HL-60 (cell line): Measurements from ENCODE around the gene PFKFB1.

Experiments used
- DNase-seq, 2 experiments: peaks; one replicate each; pipeline ENCODE4 v3.0.0-alpha.2; 2010 to 2020; ENCODE audit warnings: low read depth in 1 of 2, low spot score in 1 of 2
- H3K27ac ChIP-seq: fragments of 250-450 bp; sonication (Bioruptor Pico); replicated peaks from 2 replicates; pipeline ENCODE4 v1.5.1; 2020; ENCODE audit warnings: mild to moderate bottlenecking, moderate library complexity
- H3K27me3 ChIP-seq: fragments of 250-450 bp; sonication (Bioruptor Pico); 2 replicates; pipeline ENCODE4 v1.5.1; 2021; ENCODE audit warnings: mild to moderate bottlenecking, moderate library complexity; ENCODE audit not compliant: insufficient read depth, poor library complexity, severe bottlenecking
- H3K4me3 ChIP-seq: replicated peaks from 2 replicates; pipeline ENCODE4 v1.5.1; 2011; ENCODE audit warnings: mild to moderate bottlenecking, control low read depth, low read length; ENCODE audit not compliant: insufficient read depth
- CTCF ChIP-seq: IDR thresholded peaks from one replicate; pipeline ENCODE4 v1.5.1; 2011; ENCODE audit warnings: low read length, control low read depth, inconsistent platforms; ENCODE audit not compliant: insufficient read depth
- GABPA ChIP-seq: IDR thresholded peaks from 2 replicates; pipeline ENCODE4 v1.6.1; 2012; ENCODE audit warnings: low read depth
- POLR2AphosphoS5 ChIP-seq: IDR thresholded peaks from 2 replicates; pipeline ENCODE4 v1.6.1; 2012; ENCODE audit warnings: low read depth
- SPI1 ChIP-seq: IDR thresholded peaks from 2 replicates; pipeline ENCODE4 v1.6.1; 2012; ENCODE audit warnings: low read depth, mild to moderate bottlenecking, borderline replicate concordance
- TF ChIP-seq, protein P1 (sequence below): IDR thresholded peaks from 2 replicates; pipeline ENCODE4 v1.6.1; 2012; ENCODE audit warnings: low read depth; ENCODE audit not compliant: insufficient replicate concordance

PFKFB1 gene

GRCh38 chrX:54950730-54951375 lies 43.1 kb downstream of the PFKFB1 start:
- Histone ChIP-seq H3K4me3 (no peak overlapping the region), H3K27ac (no peak overlapping the region), H3K27me3 (peaks cover 2% of the 10 kb centered on the region)
- no peak for TF ChIP-seq POLR2AphosphoS5
- TF ChIP-seq, protein P1, sequence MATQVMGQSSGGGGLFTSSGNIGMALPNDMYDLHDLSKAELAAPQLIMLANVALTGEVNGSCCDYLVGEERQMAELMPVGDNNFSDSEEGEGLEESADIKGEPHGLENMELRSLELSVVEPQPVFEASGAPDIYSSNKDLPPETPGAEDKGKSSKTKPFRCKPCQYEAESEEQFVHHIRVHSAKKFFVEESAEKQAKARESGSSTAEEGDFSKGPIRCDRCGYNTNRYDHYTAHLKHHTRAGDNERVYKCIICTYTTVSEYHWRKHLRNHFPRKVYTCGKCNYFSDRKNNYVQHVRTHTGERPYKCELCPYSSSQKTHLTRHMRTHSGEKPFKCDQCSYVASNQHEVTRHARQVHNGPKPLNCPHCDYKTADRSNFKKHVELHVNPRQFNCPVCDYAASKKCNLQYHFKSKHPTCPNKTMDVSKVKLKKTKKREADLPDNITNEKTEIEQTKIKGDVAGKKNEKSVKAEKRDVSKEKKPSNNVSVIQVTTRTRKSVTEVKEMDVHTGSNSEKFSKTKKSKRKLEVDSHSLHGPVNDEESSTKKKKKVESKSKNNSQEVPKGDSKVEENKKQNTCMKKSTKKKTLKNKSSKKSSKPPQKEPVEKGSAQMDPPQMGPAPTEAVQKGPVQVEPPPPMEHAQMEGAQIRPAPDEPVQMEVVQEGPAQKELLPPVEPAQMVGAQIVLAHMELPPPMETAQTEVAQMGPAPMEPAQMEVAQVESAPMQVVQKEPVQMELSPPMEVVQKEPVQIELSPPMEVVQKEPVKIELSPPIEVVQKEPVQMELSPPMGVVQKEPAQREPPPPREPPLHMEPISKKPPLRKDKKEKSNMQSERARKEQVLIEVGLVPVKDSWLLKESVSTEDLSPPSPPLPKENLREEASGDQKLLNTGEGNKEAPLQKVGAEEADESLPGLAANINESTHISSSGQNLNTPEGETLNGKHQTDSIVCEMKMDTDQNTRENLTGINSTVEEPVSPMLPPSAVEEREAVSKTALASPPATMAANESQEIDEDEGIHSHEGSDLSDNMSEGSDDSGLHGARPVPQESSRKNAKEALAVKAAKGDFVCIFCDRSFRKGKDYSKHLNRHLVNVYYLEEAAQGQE, result no peak
- TF ChIP-seq SPI1, result no peak
- no peak for TF ChIP-seq GABPA
- TF ChIP-seq CTCF, result no peak
- DNase-seq, result no peak

DNA sequence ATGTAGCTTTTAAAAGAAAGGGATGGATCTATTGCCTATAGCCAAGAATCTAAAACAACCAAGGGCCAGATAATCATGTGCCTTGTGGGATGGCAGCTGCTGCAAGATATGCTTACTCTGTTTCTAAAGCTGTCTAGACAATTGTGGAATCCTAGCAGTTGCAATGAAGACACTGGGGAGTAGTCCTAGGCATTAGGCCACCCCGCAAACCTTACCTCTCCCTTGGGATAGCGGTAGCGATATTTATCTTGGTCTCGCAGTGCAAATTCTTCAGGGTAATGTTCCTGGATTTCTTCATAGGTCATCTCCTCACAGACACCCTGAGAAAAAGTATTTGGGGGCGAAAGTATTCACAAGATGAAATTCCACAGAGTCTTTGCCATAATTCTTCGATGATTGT lies 48.8 kb downstream of the PFKFB1 start:
- Histone ChIP-seq H3K4me3 (no peak overlapping the region), H3K27me3 (peaks cover 2% of the 10 kb centered on the region), H3K27ac (no peak overlapping the region)
- DNase-seq, result no peak
- TF ChIP-seq POLR2AphosphoS5 (no peak), GABPA (no peak), CTCF (no peak)

DNA sequence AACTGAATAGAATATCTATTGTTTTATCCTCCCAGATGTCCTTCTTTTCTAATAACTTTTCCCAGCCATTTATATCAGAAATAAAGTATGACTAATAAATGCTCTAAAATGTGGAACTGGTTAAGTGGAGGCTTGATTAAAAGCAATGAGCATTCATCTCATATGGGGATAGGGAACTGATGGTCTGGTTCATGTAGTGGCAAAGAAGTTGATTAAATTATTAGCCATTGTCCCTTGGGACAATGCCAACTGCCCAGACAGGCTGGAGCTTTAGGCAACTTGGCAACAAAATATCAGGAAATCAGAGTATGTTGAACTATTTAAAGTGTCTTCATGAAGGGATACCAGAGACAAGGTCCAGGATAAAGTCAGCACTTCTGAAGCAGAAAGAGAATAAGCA lies 49.2 kb downstream of the PFKFB1 start:
- Histone ChIP-seq H3K27me3 (peaks cover 2% of the 10 kb centered on the region), H3K27ac (no peak overlapping the region), H3K4me3 (no peak overlapping the region)
- no peak for DNase-seq
- no peak for TF ChIP-seq POLR2AphosphoS5
- TF ChIP-seq, protein P1, result no peak
- TF ChIP-seq CTCF, result no peak

GRCh38 chrX:54937416-54937815 lies 56.6 kb downstream of the PFKFB1 start:
- Histone ChIP-seq H3K27me3 (no peaks in the 10 kb centered on the region), H3K4me3 (no peak overlapping the region), H3K27ac (no peak overlapping the region)
- no peak for DNase-seq
- TF ChIP-seq POLR2AphosphoS5 (no peak), CTCF (no peak), GABPA (no peak), SPI1 (no peak)
- TF ChIP-seq, protein P1, result no peak
